ENCODE results near the gene FAM53B.

Gene FAM53B

DNA sequence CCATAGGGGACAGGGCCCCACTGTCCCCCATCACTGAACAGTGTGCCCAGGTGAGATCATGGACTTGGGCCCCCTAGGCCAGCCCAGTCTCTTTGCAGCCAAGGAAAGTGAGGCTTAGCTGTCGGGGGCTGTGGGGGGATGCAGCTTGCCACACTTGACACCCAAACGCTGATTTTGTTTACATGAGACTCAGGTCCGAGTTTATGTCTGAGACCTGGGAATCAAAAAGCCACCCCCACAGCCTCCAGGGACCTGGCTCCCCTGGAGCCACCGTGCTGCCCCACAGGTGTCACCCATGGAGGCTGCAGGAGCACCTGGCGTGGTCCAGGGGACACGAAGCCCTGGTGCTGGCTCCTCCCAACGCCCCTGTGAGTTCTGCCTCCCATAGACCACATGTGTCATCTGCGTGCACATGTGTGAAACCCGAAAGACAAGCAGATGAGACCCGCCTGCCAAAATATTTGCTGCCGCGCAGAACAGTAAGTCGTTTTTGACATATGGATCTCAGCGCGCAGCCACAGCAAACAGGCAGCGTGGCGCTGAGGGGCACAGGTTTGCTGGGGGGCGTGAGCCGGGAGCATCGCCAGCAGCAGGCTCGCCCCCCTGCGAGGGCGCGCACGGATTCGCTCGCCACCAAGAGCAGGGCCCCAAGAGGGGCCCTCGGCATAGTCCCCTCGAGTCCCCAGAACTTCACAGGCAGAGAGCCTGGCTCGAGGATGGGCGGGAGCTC lies 170.3 kb downstream of the FAM53B start:
- no peak for TF ChIP-seq CTCF (IDR thresholded peaks at IDR 0.05)
- Histone ChIP-seq H3K4me3 (no peak overlapping the region), H3K27ac (no peak overlapping the region)
- no peak for DNase-seq (ENCODE audit: low spot score)

DNA sequence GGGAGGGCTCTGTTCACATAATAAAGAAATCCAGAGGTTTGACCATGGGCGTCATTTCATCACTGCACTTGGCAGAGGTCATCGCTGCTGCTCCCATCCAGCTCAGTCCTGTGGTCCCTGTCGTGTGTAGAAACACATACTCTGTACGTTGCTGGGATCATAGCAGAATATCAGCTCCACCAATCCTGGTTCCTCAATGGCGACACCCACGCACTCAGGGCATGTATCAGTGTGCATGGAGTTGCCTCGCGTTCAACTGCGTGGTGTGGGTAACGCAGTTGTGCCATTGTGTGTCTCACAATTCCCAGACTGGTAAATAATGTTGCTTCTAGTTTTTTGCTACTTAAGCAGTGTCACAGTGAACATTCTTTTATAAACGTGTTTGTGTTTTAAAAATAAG lies 171.4 kb downstream of the FAM53B start:
- no peak overlapping the region for H3K27ac ChIP-seq
- DNase-seq (ENCODE audit: low spot score): no peak
- no peak overlapping the region for H3K4me3 ChIP-seq
- TF ChIP-seq CTCF (IDR thresholded peaks at IDR 0.05): no peak

DNA sequence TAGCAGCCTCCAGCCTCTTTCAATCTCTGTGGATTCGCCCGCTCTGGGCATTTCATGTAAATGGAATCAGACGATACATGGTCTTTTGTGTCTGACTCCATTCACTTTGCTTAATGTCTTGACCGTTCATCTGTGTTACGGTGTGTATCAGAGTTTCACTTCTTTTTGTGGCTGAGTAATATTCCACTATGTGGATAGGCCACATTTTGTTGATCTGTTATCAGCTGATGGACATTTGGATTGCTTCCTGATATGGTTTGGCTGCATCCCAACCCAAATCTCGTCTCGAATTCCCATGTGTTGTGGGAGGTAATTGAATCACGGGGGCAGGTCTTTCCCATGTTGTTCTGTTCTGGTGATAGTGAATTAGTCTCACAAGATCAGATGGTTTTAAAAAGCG lies 173.5 kb downstream of the FAM53B start:
- no peak for TF ChIP-seq CTCF (IDR thresholded peaks at IDR 0.05)
- Histone ChIP-seq H3K4me3 (no peak overlapping the region), H3K27ac (no peak overlapping the region)
- DNase-seq (ENCODE audit: low spot score): no peak

DNA sequence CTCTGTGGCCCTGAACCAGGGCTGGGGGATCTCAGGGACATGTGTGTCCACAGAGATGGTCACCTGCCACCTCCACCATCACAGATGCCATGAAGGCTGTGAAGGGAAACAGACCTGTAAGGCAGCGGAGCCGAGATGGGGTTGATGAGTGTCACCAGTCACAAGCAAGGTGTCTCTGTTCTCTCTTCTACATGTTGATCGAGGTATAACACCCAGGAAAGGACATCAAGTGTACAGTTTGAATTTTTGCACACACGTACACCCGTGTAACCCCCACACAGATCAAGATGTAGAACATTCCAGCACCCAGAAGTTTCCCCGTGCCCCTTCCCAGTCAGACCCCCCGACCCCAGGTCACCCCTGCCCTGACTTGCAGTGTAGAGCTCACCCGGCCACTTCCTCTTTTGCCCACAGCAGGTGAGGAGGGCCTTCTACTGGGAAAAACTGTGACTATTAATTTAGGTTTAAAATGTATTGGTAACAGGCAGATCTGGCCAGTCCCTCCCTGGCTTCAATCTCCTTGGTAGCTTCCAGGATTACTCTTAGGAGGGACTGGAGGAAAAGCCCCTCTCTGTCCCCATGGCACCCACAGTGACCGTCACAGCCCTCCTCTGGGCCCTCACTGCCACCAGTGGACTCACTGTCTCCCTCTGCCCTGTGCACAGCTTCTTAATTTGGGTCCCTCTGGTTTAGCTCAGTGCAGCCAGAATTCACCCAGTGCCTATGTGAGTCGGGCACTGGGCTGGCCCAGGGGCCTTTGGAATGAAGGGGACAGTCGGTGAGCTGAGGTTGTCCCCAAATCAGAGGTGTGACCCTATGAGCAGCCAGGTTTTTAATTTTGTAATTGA lies 174.3 kb downstream of the FAM53B start:
- H3K4me3 ChIP-seq: no peak overlapping the region
- peak overlapping the region in 1 of 2 donors; percentile 4 for H3K27ac ChIP-seq
- no peak for DNase-seq (ENCODE audit: low spot score)
- no peak for TF ChIP-seq CTCF (IDR thresholded peaks at IDR 0.05)
